DOHH2 (cell line): ENCODE results near the gene SCAP.

ENCODE experiments used
- H3F3A ChIP-seq: fragments of 200-600 bp; sonication (generic), shearing (Covaris generic); 2 replicates; pipeline ENCODE4 v1.6.0; 2016; ENCODE audit warnings: antibody characterized with exemption, mild to moderate bottlenecking; ENCODE audit not compliant: control insufficient read depth, insufficient read depth
- H3K27ac ChIP-seq: fragments of 200-600 bp; sonication (generic); 2 replicates; pipeline ENCODE4 v1.5.1; 2014; ENCODE audit warnings: low read depth, mild to moderate bottlenecking, low read length, moderate library complexity
- H3K27me3 ChIP-seq: fragments of 200-600 bp; sonication (generic); 2 replicates; pipeline ENCODE4 v1.6.1; 2014; ENCODE audit warnings: mild to moderate bottlenecking, low read length, mixed read lengths; ENCODE audit not compliant: control insufficient read depth
- H3K36me3 ChIP-seq: fragments of 200-600 bp; sonication (generic); 2 replicates; pipeline ENCODE4 v1.6.1; 2014; ENCODE audit warnings: mild to moderate bottlenecking, low read length, moderate library complexity, mixed read lengths; ENCODE audit not compliant: control insufficient read depth
- H3K4me1 ChIP-seq: fragments of 200-600 bp; sonication (generic); 2 replicates; pipeline ENCODE4 v1.6.1; 2014; ENCODE audit warnings: mild to moderate bottlenecking, low read length, mixed read lengths; ENCODE audit not compliant: control insufficient read depth
- H3K4me2 ChIP-seq: fragments of 200-600 bp; sonication (generic); 2 replicates; pipeline ENCODE4 v1.6.0; 2014; ENCODE audit warnings: mild to moderate bottlenecking, low read length, moderate library complexity
- H3K4me3 ChIP-seq: fragments of 200-600 bp; sonication (generic); 2 replicates; pipeline ENCODE4 v1.5.1; 2014; ENCODE audit warnings: mild to moderate bottlenecking, low read length, mixed read lengths
- H3K79me2 ChIP-seq: fragments of 200-600 bp; sonication (generic); 2 replicates; pipeline ENCODE4 v1.6.1; 2014; ENCODE audit warnings: mild to moderate bottlenecking, low read length, mixed read lengths; ENCODE audit not compliant: control insufficient read depth
- H3K9me2 ChIP-seq: fragments of 200-600 bp; sonication (generic); replicated peaks from 2 replicates; pipeline ENCODE4 v1.6.1; 2014; ENCODE audit warnings: mild to moderate bottlenecking, low read length, mixed read lengths; ENCODE audit not compliant: control insufficient read depth
- H3K9me3 ChIP-seq: fragments of 200-600 bp; sonication (generic); 2 replicates; pipeline ENCODE4 v1.6.1; 2014; ENCODE audit warnings: antibody characterized with exemption, low read length, mixed read lengths; ENCODE audit not compliant: control insufficient read depth, insufficient read depth
- H4K20me1 ChIP-seq: fragments of 200-600 bp; sonication (generic); 2 replicates; pipeline ENCODE4 v1.6.0; 2014; ENCODE audit warnings: low read depth, mild to moderate bottlenecking, antibody characterized with exemption, low read length, moderate library complexity; ENCODE audit not compliant: control insufficient read depth, insufficient read depth
- EZH2phosphoT487 ChIP-seq: fragments of 200-600 bp; sonication (generic); IDR thresholded peaks from 2 replicates; pipeline ENCODE4 v1.6.1; 2017; ENCODE audit warnings: borderline replicate concordance, mild to moderate bottlenecking, antibody characterized with exemption, low read length, moderate library complexity, mixed read lengths
- TF ChIP-seq, protein P1 (sequence below): fragments of 200-600 bp; sonication (generic); IDR thresholded peaks from one replicate; pipeline ENCODE4 v1.5.1; 2014; ENCODE audit warnings: antibody characterized with exemption, mild to moderate bottlenecking, low read depth, low read length; ENCODE audit not compliant: poor library complexity, severe bottlenecking

SCAP gene

GRCh38 chr3:47414161-47414564 is 61.6 kb downstream of the SCAP start:
- H3K4me1 ChIP-seq = peaks cover 4% of the 10 kb centered on the region
- no peaks in the 10 kb centered on the region for H3K79me2 ChIP-seq
- no peaks in the 10 kb centered on the region for H3F3A ChIP-seq
- no peak for TF ChIP-seq EZH2phosphoT487
- TF ChIP-seq, protein P1, sequence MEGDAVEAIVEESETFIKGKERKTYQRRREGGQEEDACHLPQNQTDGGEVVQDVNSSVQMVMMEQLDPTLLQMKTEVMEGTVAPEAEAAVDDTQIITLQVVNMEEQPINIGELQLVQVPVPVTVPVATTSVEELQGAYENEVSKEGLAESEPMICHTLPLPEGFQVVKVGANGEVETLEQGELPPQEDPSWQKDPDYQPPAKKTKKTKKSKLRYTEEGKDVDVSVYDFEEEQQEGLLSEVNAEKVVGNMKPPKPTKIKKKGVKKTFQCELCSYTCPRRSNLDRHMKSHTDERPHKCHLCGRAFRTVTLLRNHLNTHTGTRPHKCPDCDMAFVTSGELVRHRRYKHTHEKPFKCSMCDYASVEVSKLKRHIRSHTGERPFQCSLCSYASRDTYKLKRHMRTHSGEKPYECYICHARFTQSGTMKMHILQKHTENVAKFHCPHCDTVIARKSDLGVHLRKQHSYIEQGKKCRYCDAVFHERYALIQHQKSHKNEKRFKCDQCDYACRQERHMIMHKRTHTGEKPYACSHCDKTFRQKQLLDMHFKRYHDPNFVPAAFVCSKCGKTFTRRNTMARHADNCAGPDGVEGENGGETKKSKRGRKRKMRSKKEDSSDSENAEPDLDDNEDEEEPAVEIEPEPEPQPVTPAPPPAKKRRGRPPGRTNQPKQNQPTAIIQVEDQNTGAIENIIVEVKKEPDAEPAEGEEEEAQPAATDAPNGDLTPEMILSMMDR = no peak
- H4K20me1 ChIP-seq = no peaks in the 10 kb centered on the region
- no peak overlapping the region for H3K4me3 ChIP-seq
- no peak overlapping the region for H3K27ac ChIP-seq
- no peaks in the 10 kb centered on the region for H3K9me3 ChIP-seq
- H3K9me2 ChIP-seq = no peaks in the 10 kb centered on the region
- H3K4me2 ChIP-seq = no peak overlapping the region
- H3K27me3 ChIP-seq = no peaks in the 10 kb centered on the region
- H3K36me3 ChIP-seq = peaks cover 62% of the 10 kb centered on the region

DNA sequence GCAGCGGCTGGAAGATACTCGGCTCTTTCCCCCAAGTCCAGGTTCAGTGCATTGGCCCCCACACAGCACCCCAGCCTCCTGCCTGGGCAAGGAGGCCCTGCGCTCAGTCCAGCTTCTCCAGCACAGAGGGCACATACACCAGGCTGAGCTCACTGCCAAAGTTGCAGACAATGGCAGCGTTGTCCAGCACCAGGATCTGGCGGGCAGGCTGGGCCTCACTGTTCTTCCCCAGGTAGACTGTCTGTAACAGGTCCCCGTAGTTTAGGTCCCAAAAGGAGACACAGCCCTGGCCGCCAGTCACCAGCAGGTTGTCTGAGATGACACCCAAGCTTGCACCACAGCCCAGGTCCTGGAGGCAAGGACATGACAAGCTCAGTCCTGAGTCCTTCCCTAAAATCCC is 62.0 kb downstream of the SCAP start:
- no peaks in the 10 kb centered on the region for H4K20me1 ChIP-seq
- TF ChIP-seq EZH2phosphoT487 = no peak
- TF ChIP-seq, protein P1 = no peak
- H3K9me2 ChIP-seq = no peaks in the 10 kb centered on the region
- no peak overlapping the region for H3K27ac ChIP-seq
- H3K9me3 ChIP-seq = no peaks in the 10 kb centered on the region
- no peaks in the 10 kb centered on the region for H3F3A ChIP-seq
- no peak overlapping the region for H3K4me2 ChIP-seq
- H3K36me3 ChIP-seq = peaks cover 61% of the 10 kb centered on the region
- no peak overlapping the region for H3K4me3 ChIP-seq
- no peaks in the 10 kb centered on the region for H3K27me3 ChIP-seq
- no peaks in the 10 kb centered on the region for H3K79me2 ChIP-seq
- H3K4me1 ChIP-seq = no peaks in the 10 kb centered on the region; the same call in 1 of the 2 replicates

- H3K27me3 ChIP-seq = no peaks in the 10 kb centered on the region
- no peak overlapping the region for H3K4me3 ChIP-seq
- peaks cover 68% of the 10 kb centered on the region for H3K36me3 ChIP-seq
- H3K27ac ChIP-seq = no peak overlapping the region
- H3K4me2 ChIP-seq = no peak overlapping the region
- H3K79me2 ChIP-seq = no peaks in the 10 kb centered on the region
- H3K9me2 ChIP-seq = no peaks in the 10 kb centered on the region
- TF ChIP-seq, protein P1 = no peak
- no peak for TF ChIP-seq EZH2phosphoT487
- H4K20me1 ChIP-seq = no peaks in the 10 kb centered on the region
- H3K9me3 ChIP-seq = no peaks in the 10 kb centered on the region
- H3K4me1 ChIP-seq = no peaks in the 10 kb centered on the region
- no peaks in the 10 kb centered on the region for H3F3A ChIP-seq
These were observed 62.8 kb downstream of the SCAP start for GRCh38 chr3:47412842-47413520.
